Islet of Langerhans (tissue), 1 donor: ENCODE results near the gene NAA35.

ENCODE experiments used
- FAIRE-seq: peaks from one replicate; lab custom pipeline; 2011; peaks lifted over from hg19 to GRCh38; lab: Jason Lieb, UNC

The NAA35 gene

GRCh38 chr9:86062845-86063693 lies 122.1 kb downstream of the NAA35 start:
- peak; percentile 86 for FAIRE-seq

GRCh38 chr9:86064220-86064619 lies 123.3 kb downstream of the NAA35 start:
- FAIRE-seq: peak; percentile 47

GRCh38 chr9:86069206-86069869 lies 128.4 kb downstream of the NAA35 start:
- FAIRE-seq: no peak
